Activated naive CD8-positive, alpha-beta T cell (primary cell): ENCODE results near the gene TMEM74B.
A peak's percentile ranks its signal among the peaks of the same experiment; 100 is the strongest.
"Not testable (repeated sequence)": the region's sequence is repeated elsewhere in the genome, so short reads cannot be mapped to it uniquely, and the experiment has no call there.

ENCODE experiments used
- H3K27ac Mint-ChIP-seq: one replicate; pipeline ENCODE4 v1.8.0; 2021; ENCODE audit warnings: mixed read lengths
- H3K27me3 Mint-ChIP-seq: one replicate; pipeline ENCODE4 v1.8.0; 2021; ENCODE audit warnings: mixed read lengths
- H3K36me3 Mint-ChIP-seq: one replicate; pipeline ENCODE4 v1.8.0; 2021; ENCODE audit warnings: mixed read lengths
- H3K4me1 Mint-ChIP-seq: one replicate; pipeline ENCODE4 v1.8.0; 2021; ENCODE audit warnings: low read depth, mixed read lengths
- H3K4me3 Mint-ChIP-seq: one replicate; pipeline ENCODE4 v1.8.0; 2021; ENCODE audit warnings: mild to moderate bottlenecking, mixed read lengths
- H3K9me3 Mint-ChIP-seq: one replicate; pipeline ENCODE4 v1.8.0; 2021; ENCODE audit warnings: low read depth, mixed read lengths

TMEM74B gene

GRCh38 chr20:1150218-1150617 is 34.6 kb downstream of the TMEM74B start:
- no peak overlapping the region for H3K27ac Mint-ChIP-seq
- H3K9me3 Mint-ChIP-seq, result no peaks in the 10 kb centered on the region
- peaks cover 31% of the 10 kb centered on the region for H3K4me1 Mint-ChIP-seq
- H3K27me3 Mint-ChIP-seq, result no peaks in the 10 kb centered on the region
- peaks cover 32% of the 10 kb centered on the region for H3K36me3 Mint-ChIP-seq
- no peak overlapping the region for H3K4me3 Mint-ChIP-seq

- H3K27ac Mint-ChIP-seq, H3K27me3 Mint-ChIP-seq, H3K9me3 Mint-ChIP-seq, H3K4me3 Mint-ChIP-seq: not testable (repeated sequence)
- Mint-ChIP-seq H3K36me3 (peaks cover 28% of the 10 kb centered on the region), H3K4me1 (peaks cover 31% of the 10 kb centered on the region)
These were observed 35.0 kb downstream of the TMEM74B start for GRCh38 chr20:1149812-1150211.

GRCh38 chr20:1146957-1147356 is 37.8 kb downstream of the TMEM74B start:
- Mint-ChIP-seq H3K36me3 (peaks cover 20% of the 10 kb centered on the region), H3K4me1 (peaks cover 33% of the 10 kb centered on the region), H3K27me3 (no peaks in the 10 kb centered on the region), H3K4me3 (no peak overlapping the region), H3K9me3 (no peaks in the 10 kb centered on the region), H3K27ac (peak overlapping the region; percentile 28)

GRCh38 chr20:1144401-1145172 is 40.2 kb downstream of the TMEM74B start:
- Mint-ChIP-seq H3K36me3 (peaks cover 25% of the 10 kb centered on the region), H3K4me1 (peaks cover 24% of the 10 kb centered on the region), H3K27me3 (no peaks in the 10 kb centered on the region), H3K9me3 (no peaks in the 10 kb centered on the region), H3K4me3 (no peak overlapping the region), H3K27ac (no peak overlapping the region)

GRCh38 chr20:1137236-1137635 is 47.5 kb downstream of the TMEM74B start:
- no peak overlapping the region for H3K4me3 Mint-ChIP-seq
- H3K36me3 Mint-ChIP-seq, result peaks cover 26% of the 10 kb centered on the region
- H3K27me3 Mint-ChIP-seq, result no peaks in the 10 kb centered on the region
- no peaks in the 10 kb centered on the region for H3K9me3 Mint-ChIP-seq
- no peak overlapping the region for H3K27ac Mint-ChIP-seq
- peaks cover 24% of the 10 kb centered on the region for H3K4me1 Mint-ChIP-seq

- no peaks in the 10 kb centered on the region for H3K9me3 Mint-ChIP-seq
- H3K4me1 Mint-ChIP-seq, result peaks cover 41% of the 10 kb centered on the region
- peaks cover 24% of the 10 kb centered on the region for H3K36me3 Mint-ChIP-seq
- no peak overlapping the region for H3K27ac Mint-ChIP-seq
- no peak overlapping the region for H3K4me3 Mint-ChIP-seq
- H3K27me3 Mint-ChIP-seq, result no peaks in the 10 kb centered on the region
These were observed 49.9 kb downstream of the TMEM74B start for GRCh38 chr20:1134836-1135235.

GRCh38 chr20:1134355-1134754 is 50.4 kb downstream of the TMEM74B start:
- Mint-ChIP-seq H3K4me1 (peaks cover 42% of the 10 kb centered on the region), H3K4me3 (no peak overlapping the region), H3K9me3 (no peaks in the 10 kb centered on the region), H3K27me3 (no peaks in the 10 kb centered on the region), H3K36me3 (peaks cover 28% of the 10 kb centered on the region), H3K27ac (no peak overlapping the region)

- H3K9me3 Mint-ChIP-seq, result no peaks in the 10 kb centered on the region
- H3K27ac Mint-ChIP-seq, result no peak overlapping the region
- peaks cover 46% of the 10 kb centered on the region for H3K4me1 Mint-ChIP-seq
- no peaks in the 10 kb centered on the region for H3K27me3 Mint-ChIP-seq
- no peak overlapping the region for H3K4me3 Mint-ChIP-seq
- peaks cover 31% of the 10 kb centered on the region for H3K36me3 Mint-ChIP-seq
These were observed 53.4 kb downstream of the TMEM74B start for GRCh38 chr20:1131354-1131753.

- no peaks in the 10 kb centered on the region for H3K9me3 Mint-ChIP-seq
These were observed 53.9 kb downstream of the TMEM74B start for GRCh38 chr20:1130847-1131246.

More at GRCh38 chr20:1130847-1131246, 53.9 kb downstream of the TMEM74B start:
- Mint-ChIP-seq H3K27me3 (no peaks in the 10 kb centered on the region), H3K36me3 (peaks cover 33% of the 10 kb centered on the region), H3K4me3 (no peak overlapping the region), H3K4me1 (peaks cover 47% of the 10 kb centered on the region), H3K27ac (no peak overlapping the region)
